Activated CD4-positive, alpha-beta T cell treated with anti-CD3 and anti-CD28 coated beads for 24 hours (primary cell): ENCODE results near the gene SWAP70.

Source experiments
- DNase-seq, 2 donors: peaks; one replicate each; pipeline ENCODE4 v3.0.0-alpha.2; 2020; ENCODE audit warnings: low read depth in 2 of 2

SWAP70 gene

GRCh38 chr11:9776203-9776602 lies 112.3 kb downstream of the SWAP70 start:
- DNase-seq: no peak

- no peak for DNase-seq
Observed at GRCh38 chr11:9777066-9777465, 113.2 kb downstream of the SWAP70 start.

DNA sequence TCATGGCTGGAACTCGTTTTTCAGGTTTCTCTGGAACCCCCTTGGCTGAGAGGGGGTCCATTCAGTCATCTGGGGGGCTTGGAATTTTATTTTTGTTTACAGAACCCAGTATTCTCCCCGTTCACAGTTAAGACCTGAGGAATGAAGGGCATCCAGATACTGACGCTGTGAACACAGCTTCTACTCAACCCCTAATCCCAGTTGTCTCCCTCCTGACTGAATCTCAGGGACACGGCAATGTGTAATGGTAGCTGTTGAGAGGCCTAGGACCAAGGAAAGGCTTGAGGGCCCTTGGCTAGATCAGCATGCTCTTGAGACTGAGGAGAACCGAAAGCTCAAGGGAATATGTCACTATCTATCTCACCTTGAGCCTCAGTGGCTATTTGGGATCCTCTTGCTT lies 113.6 kb downstream of the SWAP70 start:
- DNase-seq: no peak

GRCh38 chr11:9780929-9781328 lies 117.1 kb downstream of the SWAP70 start:
- DNase-seq: no peak

DNA sequence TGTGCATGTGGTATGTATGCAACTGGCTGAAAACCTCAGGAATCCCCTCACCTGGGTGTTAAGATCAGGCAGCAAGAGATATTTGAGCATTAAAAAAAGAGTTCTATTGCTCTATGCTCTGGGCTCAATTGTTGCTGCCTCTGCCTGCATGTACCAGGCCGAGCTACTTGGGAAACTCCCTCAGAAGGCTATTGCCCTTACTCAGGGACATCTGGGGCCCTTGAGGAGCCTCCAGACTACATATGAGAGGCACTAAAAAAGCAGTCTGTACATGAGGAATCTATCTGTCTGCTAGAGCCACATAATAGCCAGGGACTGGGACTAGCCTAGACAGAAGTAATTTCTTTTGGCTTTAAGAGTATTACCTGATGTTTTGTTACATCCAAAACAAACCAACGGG lies 120.1 kb downstream of the SWAP70 start:
- DNase-seq: no peak

DNA sequence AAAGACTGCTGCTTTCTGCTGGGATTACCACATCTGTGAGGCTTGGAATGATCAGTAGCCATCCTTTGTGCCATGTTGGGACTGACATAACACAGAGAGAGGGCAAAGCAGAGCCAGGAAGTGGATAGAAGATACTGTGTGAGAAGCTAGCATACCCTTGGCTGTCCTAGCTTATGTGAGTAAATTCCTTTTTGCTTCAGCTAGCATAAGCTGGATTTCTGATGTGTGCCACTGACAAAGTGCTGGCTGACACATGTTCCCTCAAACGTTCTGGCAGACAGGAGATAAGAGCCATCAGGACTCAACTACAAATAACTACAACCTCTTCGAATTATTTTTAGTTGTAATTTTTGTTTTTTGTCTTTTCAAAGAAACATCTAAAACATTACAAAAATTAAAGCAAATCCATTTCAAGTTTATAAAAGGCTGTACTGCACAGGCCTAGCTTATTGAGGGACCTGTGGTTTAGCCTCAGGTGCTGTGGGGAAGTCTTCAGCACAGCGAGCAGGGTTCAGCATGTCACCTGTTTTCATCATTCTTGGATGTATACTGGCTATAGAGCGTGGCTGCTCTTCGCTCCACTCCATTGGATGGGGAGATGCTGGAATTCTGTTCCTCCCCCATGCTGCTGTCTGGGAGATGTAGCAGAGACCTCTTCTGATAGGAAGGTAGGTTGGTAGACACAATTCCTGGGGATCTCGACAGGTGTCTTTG lies 120.9 kb downstream of the SWAP70 start:
- no peak for DNase-seq

- no peak for DNase-seq
Observed at GRCh38 chr11:9787260-9787659, 123.4 kb downstream of the SWAP70 start.

DNA sequence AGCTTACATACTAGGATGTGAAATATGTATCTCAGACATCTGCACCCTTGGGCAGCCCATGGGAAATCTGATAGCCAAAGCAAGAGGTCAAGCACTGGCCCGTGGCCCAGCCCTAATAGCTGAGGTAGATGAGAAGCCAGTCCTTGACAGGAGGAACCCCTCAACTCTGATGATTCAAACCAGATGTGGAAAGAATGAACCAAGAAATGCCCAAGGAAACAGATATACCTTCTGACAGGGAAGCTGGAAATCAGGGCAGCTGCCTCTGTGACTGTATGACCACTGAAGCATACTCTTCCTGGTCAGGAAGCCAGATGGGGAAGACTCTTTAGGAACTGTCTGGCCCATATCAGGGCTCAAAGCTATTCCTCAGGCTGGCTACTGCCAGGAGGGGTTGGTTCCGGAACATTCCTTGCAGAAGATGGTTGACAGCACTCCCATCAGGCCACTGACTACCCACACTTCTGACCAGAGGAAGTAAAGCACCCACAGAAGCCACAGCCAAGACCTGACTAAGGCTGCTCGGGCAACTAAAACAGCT lies 124.2 kb downstream of the SWAP70 start:
- no peak for DNase-seq

GRCh38 chr11:9789910-9790309 lies 126.0 kb downstream of the SWAP70 start:
- DNase-seq: no peak

DNA sequence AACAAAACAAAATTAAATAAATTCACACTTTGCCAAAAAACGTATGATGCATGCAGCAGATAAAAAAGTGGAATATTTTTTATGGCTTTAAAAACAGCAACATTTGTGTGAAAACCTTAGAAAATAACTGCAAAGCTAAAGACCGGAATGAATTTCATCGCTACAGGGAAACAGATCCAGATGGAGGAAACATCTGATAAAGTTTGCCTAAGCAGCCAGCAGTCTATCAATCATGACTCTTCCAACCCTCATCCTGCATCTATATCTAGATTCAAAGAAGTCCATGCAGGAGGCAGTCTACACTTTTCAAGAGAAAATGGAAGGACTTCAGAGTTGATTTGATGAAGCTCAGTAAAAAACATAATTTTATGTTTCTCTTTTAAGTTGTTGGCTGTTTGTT lies 126.8 kb downstream of the SWAP70 start:
- no peak for DNase-seq

- DNase-seq: no peak
Observed at GRCh38 chr11:9796266-9796665, 132.4 kb downstream of the SWAP70 start.

GRCh38 chr11:9796854-9797253 lies 133.0 kb downstream of the SWAP70 start:
- no peak for DNase-seq

GRCh38 chr11:9797300-9797699 lies 133.4 kb downstream of the SWAP70 start:
- no peak for DNase-seq

DNA sequence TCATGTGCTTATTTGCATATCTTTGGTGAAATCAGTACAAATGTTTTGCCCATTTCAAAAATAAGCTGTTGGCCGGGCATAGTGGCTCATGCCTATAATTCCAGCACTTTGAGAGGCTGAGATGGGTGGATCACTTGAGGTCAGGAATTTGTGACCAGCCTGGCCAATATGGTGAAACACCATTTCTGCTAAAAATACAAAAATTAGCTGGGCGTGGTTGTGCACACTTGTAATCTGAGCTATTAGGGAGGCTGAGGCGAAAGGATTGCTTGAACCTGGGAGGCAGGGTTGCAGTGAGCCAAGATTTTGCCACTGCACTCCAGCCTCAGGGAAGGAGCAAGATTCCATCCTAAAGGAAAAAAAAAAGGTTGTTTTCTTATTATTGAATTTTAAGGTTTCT lies 136.0 kb downstream of the SWAP70 start:
- no peak for DNase-seq

DNA sequence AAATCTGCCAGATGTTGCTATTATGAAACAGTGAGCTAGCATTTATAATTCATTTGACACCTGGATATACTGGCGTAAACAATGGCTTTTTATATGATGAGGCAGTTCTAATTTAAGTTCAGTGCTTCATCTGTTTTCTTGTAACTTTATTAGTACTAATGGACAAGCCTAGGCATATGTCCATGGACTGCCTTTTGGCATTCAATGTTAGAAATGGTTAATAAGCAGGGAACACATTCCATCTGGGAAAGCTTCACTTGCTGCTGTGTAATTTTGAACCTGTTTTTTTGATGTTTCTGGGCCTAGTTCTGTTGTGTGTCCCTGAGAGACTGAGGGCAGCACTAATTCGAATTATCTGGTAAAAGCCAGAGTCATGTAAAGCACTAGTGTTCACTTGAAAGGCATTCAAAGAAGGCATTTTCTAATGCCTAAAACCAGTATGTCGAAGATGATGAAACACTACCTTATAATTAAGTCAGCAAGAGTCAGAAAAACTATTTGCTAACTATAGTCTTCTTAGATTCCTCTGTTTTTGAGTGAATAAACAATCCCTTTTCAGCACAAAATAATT lies 138.5 kb downstream of the SWAP70 start:
- no peak for DNase-seq
